HepG2 (cell line): ENCODE measurements around the gene CNOT10. TPM values are rescaled to one million over a fixed set of nuclear protein-coding genes. Genes with fewer than 3 reads are reported as not detected.

Experiments
- ATAC-seq: fragments of 200-7000 bp; cut with Tn5 transposase; 3 replicates; pipeline ENCODE4 v1.9.1; 2020; ENCODE audit warnings: mild to moderate bottlenecking, moderate library complexity
- BruUV-seq: library from RNA; stranded (reverse); fragments of 400-500 nt; replicated peaks from 2 replicates; lab custom pipeline; 2021; lab: Mats Ljungman, UMichigan
- CTCF ChIA-PET: fragments of 300-600 bp; formaldehyde crosslinking; extraction: SDS; loops from one replicate; lab custom pipeline; 2021; ENCODE audit warnings: low total read pairs, inconsistent platforms, low intra/inter-chr PET ratio; lab: Yijun Ruan, JAX
- POLR2A ChIA-PET: fragments of 350-600 bp; sonication (Branson Sonifier 250); formaldehyde crosslinking; loops from one replicate; lab custom pipeline; 2020; ENCODE audit warnings: antibody characterized with exemption, inconsistent platforms; lab: Yijun Ruan, JAX
- DNase-seq: peaks from one replicate; pipeline ENCODE4 v3.0.0-alpha.2; 2015; ENCODE audit warnings: low spot score
- FAIRE-seq: peaks from 3 replicates; lab custom pipeline; 2011; peaks lifted over from hg19 to GRCh38; lab: Jason Lieb, UNC
- H2AFZ ChIP-seq: one replicate; pipeline ENCODE4 v1.6.1; 2011; ENCODE audit warnings: low read length, inconsistent platforms
- H3K27ac ChIP-seq: fragments of 300-600 bp; 3 replicates; pipeline ENCODE4 v1.8.0; 2011; ENCODE audit warnings: mixed run types, mild to moderate bottlenecking, mixed read lengths, low read length, inconsistent platforms; ENCODE audit not compliant: insufficient read depth; ENCODE audit errors: extremely low read length
- H3K27me3 ChIP-seq, 2 experiments: fragments of 200-600 bp in 1 of 2; 2 replicates in 1 of 2; 3 replicates in 1 of 2; pipeline versions ENCODE4 v1.6.0 to v1.8.0; 2011; ENCODE audit warnings: low read length in 2 of 2, mild to moderate bottlenecking in 2 of 2, moderate library complexity in 2 of 2, inconsistent platforms in 1 of 2; ENCODE audit not compliant: insufficient read depth in 2 of 2, control insufficient read depth in 1 of 2
- H3K36me3 ChIP-seq, 2 experiments: fragments of 200-600 bp in 1 of 2; replicated peaks in 1 of 2; 2 replicates in 1 of 2; 3 replicates in 1 of 2; pipeline versions ENCODE4 v1.5.1 to v1.8.0; 2011; ENCODE audit warnings: low read length in 2 of 2, inconsistent platforms in 1 of 2; ENCODE audit not compliant: insufficient read depth in 2 of 2, control insufficient read depth in 1 of 2
- H3K4me1 ChIP-seq: 2 replicates; pipeline ENCODE4 v1.5.1; 2012; ENCODE audit warnings: low read length, inconsistent platforms; ENCODE audit not compliant: insufficient read depth
- H3K4me2 ChIP-seq: 2 replicates; pipeline ENCODE4 v1.6.0; 2011; ENCODE audit warnings: low read depth, low read length, inconsistent platforms
- H3K4me3 ChIP-seq, 3 experiments: fragments of 200-600 bp in 1 of 3; sonication (generic), shearing (Covaris generic) in 1 of 3; replicated peaks in 1 of 3; 2 replicates each; pipeline ENCODE4 v1.5.1; 2011 to 2016; ENCODE audit warnings: low read length in 3 of 3, inconsistent platforms in 2 of 3, low read depth in 2 of 3, mild to moderate bottlenecking in 2 of 3, control low read depth in 1 of 3, mixed read lengths in 1 of 3; ENCODE audit not compliant: insufficient read depth in 1 of 3
- H3K79me2 ChIP-seq: one replicate; pipeline ENCODE4 v1.6.1; 2011; ENCODE audit warnings: low read length, inconsistent platforms; ENCODE audit not compliant: insufficient read depth
- H3K9ac ChIP-seq: 2 replicates; pipeline ENCODE4 v1.6.0; 2011; ENCODE audit warnings: mild to moderate bottlenecking, low read depth, low read length, inconsistent platforms; ENCODE audit not compliant: insufficient read depth
- H3K9me3 ChIP-seq: 2 replicates; pipeline ENCODE4 v1.5.1; 2012; ENCODE audit warnings: mild to moderate bottlenecking, low read length
- H4K20me1 ChIP-seq: 2 replicates; pipeline ENCODE4 v1.6.0; 2011; ENCODE audit warnings: inconsistent platforms, mild to moderate bottlenecking, low read length, moderate library complexity; ENCODE audit not compliant: insufficient read depth
- FOXJ3 ChIP-seq: sonication (generic); formaldehyde crosslinking; IDR thresholded peaks from 2 replicates; pipeline ENCODE4 v1.4.0; 2020; ENCODE audit warnings: missing genetic modification reagents, mild to moderate bottlenecking, borderline replicate concordance
- SOX5 ChIP-seq: IDR thresholded peaks from 2 replicates; pipeline ENCODE4 v1.6.1; 2016; ENCODE audit warnings: borderline replicate concordance
- ZNF382 ChIP-seq: sonication (generic); formaldehyde crosslinking; IDR thresholded peaks from 2 replicates; pipeline ENCODE4 v1.5.0; 2020; ENCODE audit warnings: missing genetic modification reagents, mild to moderate bottlenecking, borderline replicate concordance
- WGBS: methylation state at CpG from one replicate; pipeline ENCODE4 v1.1.6; 2017; ENCODE audit warnings: low lambda C conversion rate; 5-methylcytosine and 5-hydroxymethylcytosine counted together
- in situ Hi-C: cut with HindIII; loops from 2 replicates; pipeline ENCODE4 v1.10.0; 2017; ENCODE audit warnings: low pct_unique_long_range_greater_than_20kb; ENCODE audit not compliant: extremely low pct_ligation_motif_present
- intact Hi-C: fragments of 100-400 bp; cut with micrococcal nuclease; formaldehyde crosslinking; loops from one replicate; pipeline ENCODE4 v1.10.0; 2022; ENCODE audit not compliant: unreplicated experiment
- polyA plus RNA-seq, 8 experiments: library from polyadenylated mRNA; depleted of rRNA in 3 of 8; stranded (reverse) in 7 of 8; unstranded in 1 of 8; fragments of >200 nt; fragmentation: Illumina TruSeq in 4 of 8; extraction: Trizol in 4 of 8; gene quantifications; 2 replicates each; pipeline versions ENCODE4 v1.2.1 to v1.2.3, GENCODE V29; 2011 to 2016; ENCODE audit warnings: low read depth in 4 of 8, missing spikeins in 1 of 8, mixed read lengths in 1 of 8; ENCODE audit not compliant: insufficient read depth in 1 of 8
- total RNA-seq, 5 experiments: library from RNA; depleted of rRNA; stranded (reverse); fragments of >200 nt; fragmentation: Illumina TruSeq; extraction: Trizol; gene quantifications; 2 replicates each; pipeline ENCODE4 v1.2.3, GENCODE V29; 2016; ENCODE audit warnings: low read depth in 1 of 5
- TF ChIP-seq, protein P1 (sequence below): sonication (generic); formaldehyde crosslinking; conservative IDR thresholded peaks from 2 replicates; pipeline ENCODE4 v1.8.0; 2022; ENCODE audit warnings: mild to moderate bottlenecking, moderate library complexity, missing genetic modification reagents
- TF ChIP-seq, protein P2 (sequence below): sonication (generic); formaldehyde crosslinking; IDR thresholded peaks from 2 replicates; pipeline ENCODE4 v1.8.0; 2022; ENCODE audit warnings: mild to moderate bottlenecking, missing genetic modification reagents, borderline replicate concordance
- TF ChIP-seq, protein P3 (sequence below): sonication (generic); formaldehyde crosslinking; IDR thresholded peaks from 2 replicates; pipeline ENCODE4 v1.4.0; 2020; ENCODE audit warnings: missing genetic modification reagents, borderline replicate concordance
- TF ChIP-seq, protein P4 (sequence below): IDR thresholded peaks from 2 replicates; pipeline ENCODE4 v1.4.0; 2020; ENCODE audit warnings: mild to moderate bottlenecking, missing genetic modification reagents
- TF ChIP-seq, protein P5 (sequence below): sonication (generic); formaldehyde crosslinking; IDR thresholded peaks from 2 replicates; pipeline ENCODE4 v1.4.0; 2020; ENCODE audit warnings: missing genetic modification reagents

The CNOT10 gene
- total and polyA plus RNA-seq, 2 of the 13 experiments (the other 11 are each of a cell fraction or from before 2014, with no cell fraction given): 21.2 to 34.1 TPM

DNA sequence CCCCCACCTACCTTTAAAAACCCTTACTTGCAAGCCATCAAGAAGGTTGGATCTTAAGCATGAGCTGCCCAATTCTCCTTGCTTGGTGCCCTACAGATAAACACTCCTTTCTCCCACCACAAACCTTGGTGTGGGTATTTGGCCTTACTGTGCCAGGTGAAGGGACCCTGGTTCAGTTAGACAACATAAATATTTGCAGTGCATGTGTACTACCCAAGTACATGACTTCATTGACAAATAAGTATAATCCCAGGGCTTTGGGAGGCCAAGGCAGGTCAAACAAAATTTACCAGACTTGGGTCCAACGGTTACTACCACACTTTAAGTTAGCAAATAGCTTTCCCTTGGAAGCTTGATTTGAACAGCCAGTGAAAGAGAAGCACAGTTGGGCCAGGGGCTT, 9.3 kb upstream of the CNOT10 start:
- no TSS peak for BruUV-seq
- H3K9ac ChIP-seq: no peak overlapping the region
- 0% methylated on average over 1 of the region's 1 CpG for WGBS
- H3K4me1 ChIP-seq: peaks cover 29% of the 10 kb centered on the region
- intact Hi-C loops (no loop called here), in situ Hi-C loops (no loop called here)
- no peaks in the 10 kb centered on the region for H4K20me1 ChIP-seq
- peaks cover 0 to 5% of the 10 kb centered on the region in 2 experiments; a peak in 1 of 5 replicates for H3K27me3 ChIP-seq
- POLR2A ChIA-PET: interaction anchor here (1.0 kb wide), 1 partner anchor 10 kb away, joined by 4 read pairs; the partner anchor contains the start of gene CNOT10
- H3K36me3 ChIP-seq: no peaks in the 10 kb centered on the region
- CTCF ChIA-PET: no interaction called here
- no peak overlapping the region for H3K4me3 ChIP-seq
- H2AFZ ChIP-seq: no peak overlapping the region
- H3K4me2 ChIP-seq: peak overlapping the region; percentile 38
- FAIRE-seq (peak; percentile 64), DNase-seq (peak; percentile 26), ATAC-seq (peak; percentile 83)
- H3K79me2 ChIP-seq: no peaks in the 10 kb centered on the region
- H3K9me3 ChIP-seq: no peaks in the 10 kb centered on the region
- H3K27ac ChIP-seq: peak overlapping the region; percentile 8
- TF ChIP-seq ZNF382 (no peak), SOX5 (CRISPR knock-in tag) (peak; percentile 20; the same call in 1 of the 2 replicates), FOXJ3 (peak; percentile 65; the same call in 1 of the 2 replicates)
- TF ChIP-seq, protein P1, sequence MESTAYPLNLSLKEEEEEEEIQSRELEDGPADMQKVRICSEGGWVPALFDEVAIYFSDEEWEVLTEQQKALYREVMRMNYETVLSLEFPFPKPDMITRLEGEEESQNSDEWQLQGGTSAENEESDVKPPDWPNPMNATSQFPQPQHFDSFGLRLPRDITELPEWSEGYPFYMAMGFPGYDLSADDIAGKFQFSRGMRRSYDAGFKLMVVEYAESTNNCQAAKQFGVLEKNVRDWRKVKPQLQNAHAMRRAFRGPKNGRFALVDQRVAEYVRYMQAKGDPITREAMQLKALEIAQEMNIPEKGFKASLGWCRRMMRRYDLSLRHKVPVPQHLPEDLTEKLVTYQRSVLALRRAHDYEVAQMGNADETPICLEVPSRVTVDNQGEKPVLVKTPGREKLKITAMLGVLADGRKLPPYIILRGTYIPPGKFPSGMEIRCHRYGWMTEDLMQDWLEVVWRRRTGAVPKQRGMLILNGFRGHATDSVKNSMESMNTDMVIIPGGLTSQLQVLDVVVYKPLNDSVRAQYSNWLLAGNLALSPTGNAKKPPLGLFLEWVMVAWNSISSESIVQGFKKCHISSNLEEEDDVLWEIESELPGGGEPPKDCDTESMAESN (CRISPR knock-in tag): no peak
- TF ChIP-seq, protein P2, sequence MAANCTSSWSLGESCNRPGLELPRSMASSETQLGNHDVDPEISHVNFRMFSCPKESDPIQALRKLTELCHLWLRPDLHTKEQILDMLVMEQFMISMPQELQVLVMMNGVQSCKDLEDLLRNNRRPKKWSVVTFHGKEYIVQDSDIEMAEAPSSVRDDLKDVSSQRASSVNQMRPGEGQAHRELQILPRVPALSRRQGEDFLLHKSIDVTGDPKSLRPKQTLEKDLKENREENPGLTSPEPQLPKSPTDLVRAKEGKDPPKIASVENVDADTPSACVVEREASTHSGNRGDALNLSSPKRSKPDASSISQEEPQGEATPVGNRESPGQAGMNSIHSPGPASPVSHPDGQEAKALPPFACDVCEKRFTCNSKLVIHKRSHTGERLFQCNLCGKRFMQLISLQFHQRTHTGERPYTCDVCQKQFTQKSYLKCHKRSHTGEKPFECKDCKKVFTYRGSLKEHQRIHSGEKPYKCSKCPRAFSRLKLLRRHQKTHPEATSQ (CRISPR knock-in tag): peak; percentile 29; the same call in 1 of the 2 replicates
- TF ChIP-seq, protein P3, sequence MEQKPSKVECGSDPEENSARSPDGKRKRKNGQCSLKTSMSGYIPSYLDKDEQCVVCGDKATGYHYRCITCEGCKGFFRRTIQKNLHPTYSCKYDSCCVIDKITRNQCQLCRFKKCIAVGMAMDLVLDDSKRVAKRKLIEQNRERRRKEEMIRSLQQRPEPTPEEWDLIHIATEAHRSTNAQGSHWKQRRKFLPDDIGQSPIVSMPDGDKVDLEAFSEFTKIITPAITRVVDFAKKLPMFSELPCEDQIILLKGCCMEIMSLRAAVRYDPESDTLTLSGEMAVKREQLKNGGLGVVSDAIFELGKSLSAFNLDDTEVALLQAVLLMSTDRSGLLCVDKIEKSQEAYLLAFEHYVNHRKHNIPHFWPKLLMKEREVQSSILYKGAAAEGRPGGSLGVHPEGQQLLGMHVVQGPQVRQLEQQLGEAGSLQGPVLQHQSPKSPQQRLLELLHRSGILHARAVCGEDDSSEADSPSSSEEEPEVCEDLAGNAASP (CRISPR knock-in tag): no peak
- TF ChIP-seq, protein P4, sequence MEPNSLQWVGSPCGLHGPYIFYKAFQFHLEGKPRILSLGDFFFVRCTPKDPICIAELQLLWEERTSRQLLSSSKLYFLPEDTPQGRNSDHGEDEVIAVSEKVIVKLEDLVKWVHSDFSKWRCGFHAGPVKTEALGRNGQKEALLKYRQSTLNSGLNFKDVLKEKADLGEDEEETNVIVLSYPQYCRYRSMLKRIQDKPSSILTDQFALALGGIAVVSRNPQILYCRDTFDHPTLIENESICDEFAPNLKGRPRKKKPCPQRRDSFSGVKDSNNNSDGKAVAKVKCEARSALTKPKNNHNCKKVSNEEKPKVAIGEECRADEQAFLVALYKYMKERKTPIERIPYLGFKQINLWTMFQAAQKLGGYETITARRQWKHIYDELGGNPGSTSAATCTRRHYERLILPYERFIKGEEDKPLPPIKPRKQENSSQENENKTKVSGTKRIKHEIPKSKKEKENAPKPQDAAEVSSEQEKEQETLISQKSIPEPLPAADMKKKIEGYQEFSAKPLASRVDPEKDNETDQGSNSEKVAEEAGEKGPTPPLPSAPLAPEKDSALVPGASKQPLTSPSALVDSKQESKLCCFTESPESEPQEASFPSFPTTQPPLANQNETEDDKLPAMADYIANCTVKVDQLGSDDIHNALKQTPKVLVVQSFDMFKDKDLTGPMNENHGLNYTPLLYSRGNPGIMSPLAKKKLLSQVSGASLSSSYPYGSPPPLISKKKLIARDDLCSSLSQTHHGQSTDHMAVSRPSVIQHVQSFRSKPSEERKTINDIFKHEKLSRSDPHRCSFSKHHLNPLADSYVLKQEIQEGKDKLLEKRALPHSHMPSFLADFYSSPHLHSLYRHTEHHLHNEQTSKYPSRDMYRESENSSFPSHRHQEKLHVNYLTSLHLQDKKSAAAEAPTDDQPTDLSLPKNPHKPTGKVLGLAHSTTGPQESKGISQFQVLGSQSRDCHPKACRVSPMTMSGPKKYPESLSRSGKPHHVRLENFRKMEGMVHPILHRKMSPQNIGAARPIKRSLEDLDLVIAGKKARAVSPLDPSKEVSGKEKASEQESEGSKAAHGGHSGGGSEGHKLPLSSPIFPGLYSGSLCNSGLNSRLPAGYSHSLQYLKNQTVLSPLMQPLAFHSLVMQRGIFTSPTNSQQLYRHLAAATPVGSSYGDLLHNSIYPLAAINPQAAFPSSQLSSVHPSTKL: peak; percentile 57
- TF ChIP-seq, protein P5, sequence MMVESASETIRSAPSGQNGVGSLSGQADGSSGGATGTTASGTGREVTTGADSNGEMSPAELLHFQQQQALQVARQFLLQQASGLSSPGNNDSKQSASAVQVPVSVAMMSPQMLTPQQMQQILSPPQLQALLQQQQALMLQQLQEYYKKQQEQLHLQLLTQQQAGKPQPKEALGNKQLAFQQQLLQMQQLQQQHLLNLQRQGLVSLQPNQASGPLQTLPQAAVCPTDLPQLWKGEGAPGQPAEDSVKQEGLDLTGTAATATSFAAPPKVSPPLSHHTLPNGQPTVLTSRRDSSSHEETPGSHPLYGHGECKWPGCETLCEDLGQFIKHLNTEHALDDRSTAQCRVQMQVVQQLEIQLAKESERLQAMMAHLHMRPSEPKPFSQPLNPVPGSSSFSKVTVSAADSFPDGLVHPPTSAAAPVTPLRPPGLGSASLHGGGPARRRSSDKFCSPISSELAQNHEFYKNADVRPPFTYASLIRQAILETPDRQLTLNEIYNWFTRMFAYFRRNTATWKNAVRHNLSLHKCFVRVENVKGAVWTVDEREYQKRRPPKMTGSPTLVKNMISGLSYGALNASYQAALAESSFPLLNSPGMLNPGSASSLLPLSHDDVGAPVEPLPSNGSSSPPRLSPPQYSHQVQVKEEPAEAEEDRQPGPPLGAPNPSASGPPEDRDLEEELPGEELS (CRISPR knock-in tag): peak; percentile 79
